Stomach (tissue), 9 donors: ENCODE data around the gene ITGB3. TPM values are rescaled to one million over a fixed set of nuclear protein-coding genes. Genes with fewer than 3 reads are reported as not detected.

Experiments
- DNase-seq, 2 donors: peaks; one replicate each; pipeline versions ENCODE4 v3.0.0 to v3.0.0-alpha.2; 2013 to 2019
- H3K27ac ChIP-seq, 5 donors: fragments of 200-600 bp in 4 of 5; sonication (generic) in 4 of 5; one replicate each; pipeline ENCODE4 v1.5.1; 2013 to 2019; ENCODE audit warnings: mild to moderate bottlenecking in 1 of 5, moderate library complexity in 1 of 5
- H3K27me3 ChIP-seq, 3 donors: fragments of 200-600 bp; sonication (generic); one replicate each; pipeline ENCODE4 v1.5.1; 2017 to 2019; ENCODE audit warnings: mixed run types in 1 of 3
- H3K36me3 ChIP-seq, 4 donors: fragments of 200-600 bp; sonication (generic); 1 replicate in 3 of 4; 2 replicates in 1 of 4; pipeline ENCODE4 v1.5.1; 2016 to 2019
- H3K4me1 ChIP-seq, 4 donors: fragments of 200-600 bp; sonication (generic); one replicate each; pipeline ENCODE4 v1.5.1; 2016 to 2019
- H3K4me3 ChIP-seq, 4 donors: fragments of 200-600 bp; sonication (generic) in 3 of 4; one replicate each; pipeline ENCODE4 v1.5.1; 2016 to 2019; ENCODE audit warnings: mild to moderate bottlenecking in 1 of 4
- H3K9me3 ChIP-seq, 4 donors: fragments of 200-600 bp; sonication (generic); one replicate each; pipeline ENCODE4 v1.5.1; 2016 to 2019
- CTCF ChIP-seq, 7 experiments: fragments of 450-650 bp in 4 of 7; fragments of 200-600 bp in 3 of 7; sonication (generic) in 3 of 7; IDR thresholded peaks; one replicate each; pipeline ENCODE4 v1.5.1; 2016 to 2019; ENCODE audit warnings: antibody characterized with exemption in 7 of 7, control low read depth in 2 of 7, mild to moderate bottlenecking in 1 of 7
- EP300 ChIP-seq: sonication (generic); formaldehyde crosslinking; IDR thresholded peaks from one replicate; pipeline ENCODE4 v1.6.1; 2017; ENCODE audit warnings: antibody characterized with exemption
- POLR2A ChIP-seq, 4 donors: fragments of 450-650 bp; IDR thresholded peaks; one replicate each; pipeline ENCODE4 v1.6.1; 2016; ENCODE audit warnings: antibody characterized with exemption in 4 of 4, control low read depth in 2 of 4, mild to moderate bottlenecking in 1 of 4, moderate library complexity in 1 of 4
- POLR2AphosphoS5 ChIP-seq, 3 donors: sonication (generic); formaldehyde crosslinking; IDR thresholded peaks; one replicate each; pipeline ENCODE4 v1.6.1; 2016; ENCODE audit warnings: antibody characterized with exemption in 3 of 3
- WGBS, 5 donors: extraction: QIAGEN DNeasy Blood & Tissue Kit in 3 of 5; methylation state at CpG; one replicate each; pipeline versions ENCODE4 v1.1.5 to v1.1.7; 2013 to 2018; 5-methylcytosine and 5-hydroxymethylcytosine counted together
- intact Hi-C: fragments of 100-400 bp; cut with DNase I; formaldehyde crosslinking; loops from one replicate; pipeline ENCODE4 v1.15.1; 2023; ENCODE audit warnings: low total_unique reads
- polyA plus RNA-seq, 3 donors: library from polyadenylated mRNA; stranded (reverse); fragments of 200-250 nt; gene quantifications; one replicate each; pipeline ENCODE4 v1.2.3, GENCODE V29; 2013
- total RNA-seq, 5 donors: library from RNA; depleted of rRNA; stranded (reverse); fragments of >200 nt; gene quantifications; one replicate each; pipeline versions ENCODE4 v1.1.0 to v1.2.3, GENCODE V29; 2014 to 2016
- donor health status: healthy with polysubstance abuse.
- donor health status: Bipolar disorder and iron deficiency.
- donor health status: healthy.

ITGB3 gene
- total and polyA plus RNA-seq, 8 donors, result 1.0 to 29.8 (median 7.1) TPM; not detected in 1

- H3K4me1 ChIP-seq, result no peaks in the 10 kb centered on the region
- no peak overlapping the region for H3K27ac ChIP-seq
- no peak overlapping the region for H3K4me3 ChIP-seq
- DNase-seq, result no peak
- no peaks in the 10 kb centered on the region for H3K27me3 ChIP-seq
- WGBS, 5 donors, result 74 to 92% (median 89%) methylated on average over 2 of the region's 2 CpGs
- intact Hi-C loops, result no loop called here
- TF ChIP-seq CTCF (IDR thresholded peaks at IDR 0.05), result no peak
- TF ChIP-seq EP300, result no peak
- no peak for TF ChIP-seq POLR2AphosphoS5 (IDR thresholded peaks at IDR 0.05)
- TF ChIP-seq POLR2A (IDR thresholded peaks at IDR 0.05), result no peak
- no peaks in the 10 kb centered on the region for H3K9me3 ChIP-seq
- H3K36me3 ChIP-seq, result peaks cover 0 to 57% (median 33%) of the 10 kb centered on the region in 4 donors
Observed at GRCh38 chr17:47287639-47288038, 34.0 kb downstream of the ITGB3 start.

GRCh38 chr17:47288531-47289116 lies 35.0 kb downstream of the ITGB3 start:
- Histone ChIP-seq H3K36me3 (peaks cover 0 to 62% (median 33%) of the 10 kb centered on the region in 4 donors), H3K4me1 (no peaks in the 10 kb centered on the region), H3K9me3 (no peaks in the 10 kb centered on the region), H3K27ac (no peak overlapping the region), H3K27me3 (no peaks in the 10 kb centered on the region), H3K4me3 (no peak overlapping the region)
- 79 to 86% (median 81%) methylated on average over 6 of the region's 6 CpGs for WGBS, 5 donors
- TF ChIP-seq CTCF (IDR thresholded peaks at IDR 0.05) (no peak), EP300 (no peak), POLR2AphosphoS5 (IDR thresholded peaks at IDR 0.05) (no peak), POLR2A (IDR thresholded peaks at IDR 0.05) (no peak)
- peak in 1 of 2 donors; percentile 28 for DNase-seq
- intact Hi-C loops, result no loop called here

- H3K27me3 ChIP-seq, result no peaks in the 10 kb centered on the region
- TF ChIP-seq POLR2AphosphoS5 (IDR thresholded peaks at IDR 0.05) (no peak), POLR2A (IDR thresholded peaks at IDR 0.05) (no peak), EP300 (no peak), CTCF (IDR thresholded peaks at IDR 0.05) (no peak)
- WGBS, 5 donors, result 80 to 100% (median 96%) methylated on average over 1 of the region's 1 CpG
- H3K27ac ChIP-seq, result no peak overlapping the region
- intact Hi-C loops, result no loop called here
- H3K4me1 ChIP-seq, result peaks cover 0 to 6% (median 2%) of the 10 kb centered on the region in 4 donors
- H3K4me3 ChIP-seq, result no peak overlapping the region
- no peaks in the 10 kb centered on the region for H3K9me3 ChIP-seq
- no peak for DNase-seq
- H3K36me3 ChIP-seq, result peaks cover 0 to 62% (median 33%) of the 10 kb centered on the region in 4 donors
Observed at GRCh38 chr17:47289302-47289701, 35.7 kb downstream of the ITGB3 start.

- Histone ChIP-seq H3K27ac (no peak overlapping the region), H3K4me1 (peaks cover 0 to 20% (median 7%) of the 10 kb centered on the region in 4 donors), H3K27me3 (no peaks in the 10 kb centered on the region), H3K9me3 (no peaks in the 10 kb centered on the region), H3K4me3 (no peak overlapping the region), H3K36me3 (peaks cover 0 to 58% (median 22%) of the 10 kb centered on the region in 4 donors)
- DNase-seq, result no peak
- 76 to 82% (median 80%) methylated on average over 5 of the region's 5 CpGs for WGBS, 5 donors
- TF ChIP-seq EP300 (no peak), CTCF (IDR thresholded peaks at IDR 0.05) (no peak), POLR2AphosphoS5 (IDR thresholded peaks at IDR 0.05) (no peak), POLR2A (IDR thresholded peaks at IDR 0.05) (no peak)
- intact Hi-C loops, result no loop called here
Observed at GRCh38 chr17:47290870-47291241, 37.2 kb downstream of the ITGB3 start.
